ENCODE results near the gene HES7.
"Not testable (repeated sequence)": the region's sequence is repeated elsewhere in the genome, so short reads cannot be mapped to it uniquely, and the experiment has no call there.

The HES7 gene

DNA sequence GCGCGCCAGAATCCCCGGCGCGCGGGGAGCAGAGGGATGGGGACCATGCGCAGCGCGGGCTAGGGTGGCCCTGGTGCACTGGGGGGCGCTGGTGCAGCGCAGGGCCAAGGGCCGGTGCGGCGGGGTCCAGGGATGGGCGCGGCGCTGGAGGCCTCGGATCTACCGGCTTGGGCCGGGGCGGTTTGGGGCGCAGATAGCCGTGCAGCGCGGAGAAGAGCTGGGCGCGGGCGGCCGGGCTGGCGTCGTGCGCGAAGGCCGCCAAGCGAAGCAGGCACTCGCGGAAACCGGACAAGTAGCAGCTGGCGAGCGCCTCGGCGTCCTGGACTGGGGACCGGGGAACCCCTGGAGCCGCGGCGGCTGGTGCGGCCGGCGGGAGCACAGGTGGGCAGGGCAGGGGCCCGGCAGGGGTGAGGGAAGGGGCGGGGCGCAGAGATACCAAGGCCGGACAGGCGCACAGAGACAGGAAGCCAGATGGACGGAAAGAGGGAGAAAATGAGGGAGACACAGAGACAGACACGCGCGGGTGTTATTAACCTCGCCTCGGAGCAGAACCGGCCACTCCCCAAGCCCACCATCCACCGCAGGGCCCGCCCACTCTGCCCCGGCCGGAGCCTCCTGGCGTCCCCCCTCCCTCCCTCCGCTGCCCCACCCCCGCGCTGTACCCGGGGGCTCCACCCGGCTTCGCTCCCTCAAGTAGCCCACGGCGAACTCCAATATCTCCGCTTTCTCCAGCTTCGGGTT is 2.1 kb downstream of the HES7 start:
- DNase-seq, result no peak

DNA sequence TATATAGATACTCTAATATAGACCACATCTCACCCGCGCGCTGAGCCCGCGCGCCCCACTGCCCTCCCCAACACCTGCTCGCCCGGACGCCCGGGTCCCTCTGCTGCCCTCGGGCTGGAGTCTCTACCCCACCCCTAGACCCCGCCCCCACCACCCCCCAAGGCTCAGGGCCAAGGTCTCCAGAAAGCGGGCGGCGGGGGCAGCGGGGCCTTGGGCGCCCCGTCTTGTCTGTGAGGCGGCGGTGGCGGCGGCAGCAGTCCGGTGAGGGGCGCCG is 2.6 kb downstream of the HES7 start:
- no peak for DNase-seq

- DNase-seq, result peak; percentile 74
Measured at GRCh38 chr17:8120520-8121406, 3.1 kb downstream of the HES7 start.

DNA sequence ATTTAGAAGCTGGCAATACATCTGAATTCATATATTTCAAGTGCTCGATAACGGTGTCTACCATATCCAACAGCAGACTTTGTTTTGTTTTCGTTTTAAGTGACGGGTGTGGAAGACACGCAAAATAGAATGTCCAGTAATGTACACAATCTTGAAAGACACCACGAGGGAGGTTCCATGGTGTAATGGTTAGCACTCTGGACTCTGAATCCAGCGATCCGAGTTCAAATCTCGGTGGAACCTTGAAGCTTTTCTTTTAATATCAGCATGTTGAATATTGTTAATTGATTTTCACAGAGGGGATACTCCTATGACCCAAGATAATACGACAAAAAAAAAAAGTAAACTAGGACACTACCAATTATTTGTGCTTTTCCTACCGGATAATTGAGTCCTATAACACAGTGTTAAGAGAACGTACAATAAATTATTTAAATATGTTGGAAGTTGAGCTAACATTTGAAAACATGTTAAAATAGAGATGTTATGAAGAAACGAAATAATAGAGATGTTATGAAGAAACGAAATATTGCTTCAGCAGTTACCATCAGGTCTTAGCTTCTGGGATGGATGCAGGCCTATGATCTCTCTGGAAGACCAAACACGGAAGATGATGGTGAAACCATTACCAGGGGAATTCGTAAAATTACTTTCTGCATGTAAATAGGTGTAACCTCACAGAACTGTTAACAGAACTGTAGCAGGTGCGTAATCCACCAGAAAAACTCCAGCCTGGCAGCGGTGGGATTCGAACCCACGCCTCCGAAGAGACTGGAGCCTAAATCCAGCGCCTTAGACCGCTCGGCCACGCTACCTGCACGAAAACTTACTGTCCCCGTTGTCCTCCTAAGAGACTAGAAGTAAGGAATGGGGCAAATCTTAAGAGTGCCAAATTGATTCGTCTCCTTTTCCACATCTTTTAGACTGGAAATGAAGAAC is 4.1 kb downstream of the HES7 start:
- peak; percentile 84 for DNase-seq

GRCh38 chr17:8118769-8119580 is 4.9 kb downstream of the HES7 start:
- DNase-seq, result peak; percentile 85

GRCh38 chr17:8117980-8118768 is 5.7 kb downstream of the HES7 start, which contains the start of gene ALOXE3:
Gene ALOXE3, minus strand, starts transcription at chr17:8118514. Its CDS starts 524 bp downstream, at chr17:8117990.
- DNase-seq, result no peak

GRCh38 chr17:8117367-8117979 is 6.4 kb downstream of the HES7 start:
- no peak for DNase-seq

- DNase-seq, result no peak
Measured at GRCh38 chr17:8116776-8117175, 7.1 kb downstream of the HES7 start.

DNA sequence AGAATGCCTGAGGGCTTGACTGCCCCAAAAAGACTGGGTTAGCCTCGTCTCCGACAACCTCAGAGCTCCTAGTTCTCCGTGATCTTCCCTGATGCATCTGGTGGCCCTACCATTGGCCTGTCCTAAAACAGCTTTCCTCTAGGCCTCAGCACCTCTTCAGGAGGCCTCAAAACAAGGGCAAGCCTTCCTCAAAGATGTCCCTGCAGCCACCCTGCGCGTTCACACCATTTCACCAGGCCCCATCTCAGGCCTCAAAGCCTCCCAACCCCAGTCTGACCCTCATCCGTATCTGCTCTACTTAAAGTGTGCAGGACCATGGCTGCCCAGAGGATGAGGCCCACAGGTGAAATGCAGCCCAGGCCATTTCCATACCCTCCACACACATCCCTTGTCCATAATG is 13.0 kb downstream of the HES7 start:
- DNase-seq, result no peak

DNA sequence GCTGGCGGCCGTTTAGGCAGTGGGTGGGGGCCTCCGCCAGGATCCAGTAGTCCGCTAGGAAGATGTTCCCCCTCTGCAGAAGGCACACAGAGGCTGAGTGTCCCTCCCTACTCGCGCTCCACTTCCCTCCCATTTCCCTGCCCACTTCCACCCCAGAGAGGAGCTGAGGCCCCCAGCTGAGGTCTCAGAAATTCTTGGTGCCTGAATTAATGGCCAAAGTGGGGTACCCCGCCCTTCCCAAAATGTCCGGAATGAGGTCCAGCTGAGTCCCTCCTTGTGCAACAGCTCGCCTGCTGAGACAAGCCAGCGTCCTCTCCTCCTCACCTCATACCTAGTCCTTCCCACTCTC is 13.5 kb downstream of the HES7 start:
- no peak for DNase-seq

DNA sequence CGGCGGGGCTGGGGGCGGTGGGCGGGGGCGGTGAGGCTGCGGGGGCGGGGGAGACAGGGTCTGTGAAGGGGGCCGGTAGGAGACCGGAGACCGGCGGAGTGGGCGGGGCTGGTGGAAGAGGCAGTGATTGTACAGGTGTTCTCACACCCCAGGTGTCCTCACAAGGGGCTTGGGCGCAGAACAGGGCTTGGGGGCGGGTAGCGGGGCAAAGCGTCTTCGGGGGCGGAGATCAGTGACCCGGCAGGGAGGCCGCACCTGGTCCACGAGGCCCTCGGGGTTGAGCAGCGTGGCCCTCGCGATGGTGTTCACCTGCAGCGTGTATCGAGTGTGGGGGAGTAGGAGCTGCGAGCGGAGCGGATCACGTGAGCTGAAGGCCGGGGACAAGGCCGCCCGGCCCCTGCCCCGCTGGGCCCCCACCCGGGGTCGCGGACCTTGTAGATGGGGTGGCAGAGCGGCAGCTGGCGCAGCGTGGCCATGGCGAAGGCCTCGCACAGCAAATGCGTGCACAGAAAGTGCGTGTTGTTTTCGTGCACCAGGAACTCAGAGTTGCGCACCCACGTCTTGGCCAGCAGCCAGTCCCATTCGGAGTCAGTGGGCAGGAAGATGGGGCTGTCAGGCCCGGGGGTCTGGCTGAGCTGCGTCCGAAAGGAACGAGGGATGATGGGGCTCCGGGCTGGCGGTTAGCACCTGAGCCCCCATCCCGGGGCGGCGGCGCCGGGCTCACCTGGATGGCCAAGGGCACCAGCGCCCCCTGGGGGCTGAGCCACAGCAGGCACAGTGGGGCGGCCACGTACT is 14.0 kb downstream of the HES7 start:
- DNase-seq, result peak; percentile 78

DNA sequence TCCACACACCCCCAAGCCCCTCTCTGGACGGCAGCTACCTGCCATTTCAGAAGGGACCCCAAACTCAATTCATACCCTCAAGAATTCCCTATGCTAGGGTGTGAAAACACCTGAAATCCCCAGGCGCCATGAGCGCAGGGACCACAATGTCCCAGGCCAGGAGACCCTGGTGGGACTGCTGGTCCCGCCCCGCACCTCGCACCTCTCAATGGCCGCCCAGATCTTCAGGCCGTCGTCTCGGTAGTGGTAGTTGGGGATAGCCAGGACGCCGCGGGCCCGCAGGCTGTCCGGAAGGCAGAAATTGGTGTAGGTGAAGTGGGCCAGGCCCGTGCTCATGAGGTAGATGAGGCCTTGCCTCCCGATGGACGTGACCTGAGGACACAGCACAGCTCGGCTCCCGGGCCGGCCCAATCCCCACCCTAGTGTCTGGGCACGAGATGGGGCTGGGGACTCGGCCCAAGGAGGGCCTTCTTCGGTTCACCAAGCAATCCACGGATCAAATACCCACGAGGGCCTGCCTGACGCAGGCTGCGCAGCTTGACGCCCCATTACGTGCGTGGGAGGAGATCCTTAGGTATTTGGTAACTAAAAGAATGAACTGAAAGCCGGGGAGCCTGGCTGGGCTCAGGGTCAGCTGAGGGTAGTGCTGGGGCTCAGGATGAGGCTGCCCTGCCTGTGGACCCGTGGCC is 14.8 kb downstream of the HES7 start:
- DNase-seq, result no peak

DNA sequence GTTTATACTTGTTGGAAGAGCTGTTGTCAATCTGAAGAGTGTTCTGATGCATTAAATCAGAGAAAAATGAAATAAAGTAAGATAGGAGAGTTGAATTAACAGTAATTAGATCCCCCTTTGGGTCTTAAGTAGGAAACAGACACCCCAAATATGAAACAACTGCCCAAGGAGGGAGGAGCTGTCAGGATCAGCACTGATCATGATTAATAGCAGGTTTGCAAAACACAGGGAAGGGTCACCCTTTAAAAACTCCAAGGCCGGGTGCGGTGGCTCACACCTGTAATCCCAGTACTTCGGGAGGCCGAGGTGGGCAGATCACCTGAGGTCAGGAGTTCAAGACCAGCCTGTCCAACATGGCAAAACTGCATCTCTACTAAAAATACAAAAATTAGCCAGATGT is 16.9 kb downstream of the HES7 start:
- not testable (repeated sequence) for DNase-seq

DNA sequence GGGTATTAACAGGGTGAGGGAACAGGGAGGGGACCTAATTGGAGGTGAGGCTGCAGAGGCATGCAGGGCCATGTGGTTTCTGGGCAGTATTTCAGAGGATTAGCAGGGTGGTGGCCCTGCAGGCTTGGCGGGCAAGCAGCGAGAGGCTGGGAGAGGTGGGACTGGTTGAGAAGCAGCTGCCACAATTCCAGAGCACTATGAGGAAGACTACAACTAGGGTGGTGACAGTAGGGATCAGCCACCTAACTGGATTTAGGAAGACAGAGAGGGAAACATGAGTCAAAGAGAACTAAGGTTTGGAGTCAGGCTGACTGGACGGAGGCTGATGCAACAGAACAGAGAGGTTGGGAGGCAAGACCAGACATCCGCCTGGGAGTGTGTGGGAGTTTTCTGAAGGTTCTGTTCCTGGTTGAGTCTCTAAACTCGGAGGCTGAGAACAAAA is 17.9 kb downstream of the HES7 start:
- DNase-seq, result no peak

DNA sequence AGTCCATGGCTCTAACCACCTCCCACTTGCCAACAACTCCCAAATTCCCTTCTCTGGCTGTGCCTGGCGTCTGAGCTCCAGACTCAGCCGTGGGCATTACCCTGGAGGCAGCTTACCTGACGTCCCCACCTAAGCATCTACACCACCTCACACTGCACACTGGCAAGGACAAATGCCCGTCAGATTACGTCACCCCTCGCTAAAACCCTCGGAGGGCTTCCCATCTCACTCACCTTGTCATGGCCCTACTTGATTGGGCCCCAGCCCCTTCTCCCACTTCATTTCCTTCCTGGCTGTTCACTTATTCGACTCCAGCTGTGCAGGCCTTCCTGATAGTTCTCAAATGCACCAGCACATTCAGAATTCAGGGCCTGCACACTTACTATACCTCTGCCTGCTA is 19.0 kb downstream of the HES7 start:
- no peak for DNase-seq

DNA sequence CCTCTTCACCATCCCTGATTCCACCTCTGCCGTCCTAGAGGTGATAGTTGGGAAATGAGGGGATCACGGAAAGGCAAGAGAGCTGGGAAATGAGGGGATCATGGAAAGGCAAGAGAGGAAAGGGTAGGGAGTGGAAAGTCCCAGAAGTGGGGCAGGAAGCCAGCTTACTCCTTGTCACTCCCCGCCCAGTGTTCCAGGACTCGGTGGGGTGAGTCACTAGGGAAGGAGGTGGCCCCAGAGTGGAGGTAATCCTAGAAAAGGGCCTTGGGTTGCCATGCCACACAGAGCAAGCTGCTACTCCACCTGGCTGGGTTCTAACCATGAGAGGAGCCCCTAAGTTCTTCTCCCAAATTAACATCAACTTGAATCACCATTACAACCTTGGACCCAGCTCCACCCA is 20.4 kb downstream of the HES7 start:
- DNase-seq, result no peak

GRCh38 chr17:8101721-8102120 is 22.2 kb downstream of the HES7 start:
- no peak for DNase-seq

DNA sequence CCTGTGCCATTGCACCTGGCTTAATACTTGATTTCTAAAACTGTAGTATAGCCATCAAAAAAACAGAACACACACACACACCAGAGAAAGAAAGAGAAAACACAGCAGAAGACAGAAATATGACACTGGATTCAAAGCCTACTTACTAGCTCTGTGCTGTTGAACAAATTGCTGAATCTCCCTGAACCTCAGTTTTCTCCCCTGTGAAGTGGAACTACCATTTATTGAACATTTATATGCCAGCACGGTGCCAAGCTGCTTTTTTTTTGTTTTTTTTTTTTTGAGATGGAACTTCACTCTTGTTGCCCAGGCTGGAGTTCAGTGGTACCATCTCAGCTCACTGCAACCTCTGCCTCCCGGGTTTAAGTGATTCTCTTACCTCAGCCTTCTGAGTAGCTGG is 23.1 kb downstream of the HES7 start:
- DNase-seq, result no peak

DNA sequence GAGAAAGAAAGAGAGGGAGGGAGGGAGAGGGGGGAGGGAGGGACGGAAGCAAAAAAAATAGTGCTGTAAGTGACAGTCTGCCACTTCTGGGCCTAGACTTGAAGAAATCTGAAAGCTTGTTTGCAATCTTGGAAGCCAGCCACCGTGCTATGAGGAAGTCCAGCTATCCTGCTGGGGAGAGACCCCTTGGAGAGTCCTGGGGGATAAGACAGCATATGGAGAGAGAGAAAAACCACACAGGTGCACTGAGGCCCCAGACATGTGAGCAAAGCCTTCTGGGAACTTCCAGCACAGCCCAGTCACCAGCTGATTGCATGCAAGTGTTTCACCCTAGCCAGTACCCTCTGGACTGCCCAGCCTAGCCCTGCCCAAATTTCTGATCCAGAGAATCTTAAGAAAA is 23.8 kb downstream of the HES7 start:
- no peak for DNase-seq

GRCh38 chr17:8096541-8096940 is 27.4 kb downstream of the HES7 start:
- no peak for DNase-seq

All from CD4-positive, alpha-beta T cell treated with Interleukin-15 for 1 hour (primary cell).